Adipocyte (in vitro differentiated cells): ENCODE data around the gene PANX1.

ENCODE experiments used
- DNase-seq: peaks from one replicate; pipeline ENCODE4 v3.0.0-alpha.2; 2015; ENCODE audit warnings: low read depth
- H3K27me3 ChIP-seq: replicated peaks from 2 replicates; pipeline ENCODE4 v1.7.0; 2013; ENCODE audit warnings: mild to moderate bottlenecking, low read length, moderate library complexity; ENCODE audit not compliant: control insufficient read depth, insufficient read depth
- H3K36me3 ChIP-seq: 2 replicates; pipeline ENCODE4 v1.7.0; 2013; ENCODE audit warnings: low read length, mild to moderate bottlenecking, moderate library complexity; ENCODE audit not compliant: control insufficient read depth, insufficient read depth, severe bottlenecking
- H3K4me1 ChIP-seq: 2 replicates; pipeline ENCODE4 v1.7.0; 2013; ENCODE audit warnings: mild to moderate bottlenecking, low read length, moderate library complexity; ENCODE audit not compliant: control insufficient read depth, insufficient read depth
- H3K4me3 ChIP-seq: 2 replicates; pipeline ENCODE4 v1.7.0; 2013; ENCODE audit warnings: mild to moderate bottlenecking, low read length, moderate library complexity
- H3K9ac ChIP-seq: 2 replicates; pipeline ENCODE4 v1.7.0; 2013; ENCODE audit warnings: mild to moderate bottlenecking, low read length, moderate library complexity
- H3K9me3 ChIP-seq: 2 replicates; pipeline ENCODE4 v1.7.0; 2013; ENCODE audit warnings: mild to moderate bottlenecking, low read length, moderate library complexity; ENCODE audit not compliant: control insufficient read depth

The PANX1 gene

DNA sequence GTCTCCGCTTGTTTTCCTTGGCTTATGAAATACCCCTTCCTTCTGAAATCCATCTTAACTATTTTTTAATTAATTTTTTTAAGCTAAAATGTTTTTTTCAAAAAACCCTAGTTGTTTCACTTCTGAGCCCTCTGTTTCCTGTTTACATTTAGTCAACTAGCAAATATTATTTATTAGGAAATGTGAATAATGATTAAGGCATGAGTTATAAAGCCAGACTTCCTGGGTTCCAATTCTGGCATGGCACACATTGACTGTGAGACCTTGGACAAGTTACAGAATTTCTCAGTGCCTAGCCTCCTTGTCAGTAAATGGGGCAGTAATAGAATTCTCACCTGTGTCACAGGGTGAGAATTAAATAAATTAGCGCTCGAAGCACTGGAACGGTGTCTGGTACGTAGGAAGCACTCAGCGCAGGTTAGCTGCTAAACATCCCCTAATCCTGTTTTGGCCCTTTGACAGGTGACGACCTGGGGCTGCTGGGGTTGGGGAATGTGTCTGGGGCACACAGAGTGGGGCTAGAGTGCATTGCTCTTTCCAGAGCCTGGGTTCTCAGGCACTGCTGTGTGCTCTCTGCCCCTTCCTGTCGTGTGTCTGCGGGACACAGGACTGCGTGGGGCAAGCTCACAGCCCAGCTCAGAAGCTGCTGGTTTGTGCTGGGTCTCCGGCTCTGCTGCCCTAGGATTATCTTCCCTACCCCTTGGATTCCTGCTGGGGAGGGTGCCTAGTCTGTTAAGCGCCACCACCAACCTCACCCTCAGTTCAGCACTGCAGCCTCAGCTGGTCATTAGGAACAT is 13.1 kb downstream of the PANX1 start:
- no peaks in the 10 kb centered on the region for H3K36me3 ChIP-seq
- H3K9me3 ChIP-seq = no peaks in the 10 kb centered on the region
- no peaks in the 10 kb centered on the region for H3K27me3 ChIP-seq
- H3K4me3 ChIP-seq = no peak overlapping the region
- DNase-seq = no peak
- H3K9ac ChIP-seq = no peak overlapping the region
- peaks cover 54% of the 10 kb centered on the region for H3K4me1 ChIP-seq

DNA sequence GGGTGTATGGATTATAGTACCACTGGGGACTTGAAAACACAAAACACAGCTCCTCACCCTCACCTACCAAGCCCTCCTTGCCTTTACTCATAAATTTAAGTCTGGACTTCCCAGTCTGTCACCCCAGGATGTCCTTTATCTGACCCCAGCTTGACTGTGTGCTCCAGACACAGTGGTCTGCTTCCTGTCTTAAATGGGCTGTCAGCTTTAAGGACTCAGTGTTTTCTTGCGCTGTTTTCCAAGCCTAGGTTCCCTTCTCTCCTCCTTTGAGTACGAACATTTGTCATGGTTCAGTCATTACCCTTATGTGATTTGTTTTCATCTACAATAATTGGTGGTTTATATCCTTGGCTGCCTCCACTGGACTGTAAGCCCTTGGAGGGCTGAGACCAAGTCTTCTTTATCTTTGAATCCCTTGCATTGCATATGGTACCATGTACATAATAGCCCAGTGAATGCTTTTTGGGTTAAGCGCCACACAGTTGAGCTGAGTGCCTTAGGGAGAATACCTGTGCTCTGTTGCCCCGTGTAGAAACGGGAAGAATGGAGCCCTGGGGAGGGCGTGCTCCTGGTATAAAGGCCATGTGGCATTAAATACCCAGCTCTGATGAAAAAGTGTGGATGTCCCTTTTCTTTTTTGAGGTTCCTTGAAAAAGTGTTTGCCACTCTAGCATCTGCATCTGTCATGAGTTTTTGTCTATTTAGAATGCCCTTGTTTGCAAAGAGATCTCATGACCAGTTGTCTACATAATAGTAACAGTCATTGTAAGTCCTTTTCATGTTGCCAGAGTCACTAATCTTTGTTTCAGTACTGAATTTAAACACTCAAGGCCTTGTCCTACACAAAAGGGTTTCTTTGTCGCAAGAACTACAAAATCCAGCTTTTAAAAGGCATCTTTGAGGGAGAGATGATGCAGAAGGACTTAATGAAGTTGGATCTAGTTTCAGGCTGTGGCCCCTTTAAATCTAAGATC is 14.0 kb downstream of the PANX1 start:
- Histone ChIP-seq H3K4me3 (no peak overlapping the region), H3K27me3 (no peaks in the 10 kb centered on the region), H3K9me3 (no peaks in the 10 kb centered on the region), H3K9ac (no peak overlapping the region), H3K36me3 (no peaks in the 10 kb centered on the region), H3K4me1 (peaks cover 58% of the 10 kb centered on the region)
- no peak for DNase-seq

- peaks cover 71% of the 10 kb centered on the region for H3K4me1 ChIP-seq
- no peak overlapping the region for H3K4me3 ChIP-seq
- H3K27me3 ChIP-seq = no peaks in the 10 kb centered on the region
- no peak for DNase-seq
- H3K9ac ChIP-seq = no peak overlapping the region
- H3K9me3 ChIP-seq = no peaks in the 10 kb centered on the region
- H3K36me3 ChIP-seq = no peaks in the 10 kb centered on the region
Measured at GRCh38 chr11:94144216-94144615, 15.6 kb downstream of the PANX1 start.

DNA sequence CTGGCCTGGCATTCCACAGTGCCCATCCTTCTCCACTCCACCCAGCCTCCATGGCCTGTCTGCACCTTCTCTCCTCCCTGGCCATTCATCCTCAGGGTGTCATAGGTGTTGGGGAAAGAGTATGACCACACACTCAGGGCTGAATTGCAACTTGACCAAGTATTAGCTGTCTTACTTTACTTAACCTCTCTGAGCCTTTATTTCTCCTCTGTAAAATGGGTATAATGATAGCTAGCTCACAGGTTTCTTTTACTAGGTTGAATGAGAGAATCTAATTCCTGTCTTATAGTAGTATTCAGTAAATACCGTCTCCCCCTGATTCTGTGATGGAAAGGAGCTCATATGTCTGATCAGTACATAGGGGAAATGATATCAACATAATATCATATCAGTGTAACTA is 16.0 kb downstream of the PANX1 start:
- Histone ChIP-seq H3K9ac (no peak overlapping the region), H3K36me3 (no peaks in the 10 kb centered on the region), H3K4me3 (no peak overlapping the region), H3K27me3 (no peaks in the 10 kb centered on the region), H3K4me1 (peaks cover 75% of the 10 kb centered on the region), H3K9me3 (no peaks in the 10 kb centered on the region)
- no peak for DNase-seq

- H3K4me1 ChIP-seq = peaks cover 78% of the 10 kb centered on the region
- no peaks in the 10 kb centered on the region for H3K27me3 ChIP-seq
- peak overlapping the region; percentile 14 for H3K4me3 ChIP-seq
- no peak overlapping the region for H3K9ac ChIP-seq
- DNase-seq = no peak
- no peaks in the 10 kb centered on the region for H3K36me3 ChIP-seq
- no peaks in the 10 kb centered on the region for H3K9me3 ChIP-seq
Measured at GRCh38 chr11:94145431-94145830, 16.8 kb downstream of the PANX1 start.

DNA sequence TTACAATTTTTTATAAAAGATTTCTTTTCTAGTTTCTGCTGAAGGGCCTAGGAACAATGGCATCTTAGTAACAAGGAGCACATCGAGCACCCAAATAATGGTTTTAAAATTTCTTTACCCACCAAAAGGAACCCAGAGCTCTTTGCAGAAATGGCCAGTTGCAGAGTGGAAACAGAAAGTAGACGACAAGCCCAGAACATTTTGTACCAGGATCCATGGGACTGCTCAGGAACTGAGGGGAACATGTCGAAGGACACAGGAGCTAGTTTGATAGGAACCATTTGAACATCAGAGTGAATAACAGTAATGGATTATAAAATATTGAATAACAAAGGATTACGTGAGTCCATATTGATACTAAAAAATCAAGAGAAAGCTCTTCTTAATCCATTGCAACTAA is 17.3 kb downstream of the PANX1 start:
- Histone ChIP-seq H3K9me3 (no peaks in the 10 kb centered on the region), H3K27me3 (no peaks in the 10 kb centered on the region), H3K4me3 (peak overlapping the region; percentile 14), H3K4me1 (peaks cover 81% of the 10 kb centered on the region), H3K36me3 (no peaks in the 10 kb centered on the region), H3K9ac (no peak overlapping the region)
- no peak for DNase-seq

- Histone ChIP-seq H3K27me3 (no peaks in the 10 kb centered on the region), H3K9me3 (no peaks in the 10 kb centered on the region), H3K4me1 (peaks cover 92% of the 10 kb centered on the region), H3K9ac (no peak overlapping the region), H3K36me3 (no peaks in the 10 kb centered on the region), H3K4me3 (no peak overlapping the region)
- DNase-seq = no peak
Measured at GRCh38 chr11:94147433-94147845, 18.8 kb downstream of the PANX1 start.

DNA sequence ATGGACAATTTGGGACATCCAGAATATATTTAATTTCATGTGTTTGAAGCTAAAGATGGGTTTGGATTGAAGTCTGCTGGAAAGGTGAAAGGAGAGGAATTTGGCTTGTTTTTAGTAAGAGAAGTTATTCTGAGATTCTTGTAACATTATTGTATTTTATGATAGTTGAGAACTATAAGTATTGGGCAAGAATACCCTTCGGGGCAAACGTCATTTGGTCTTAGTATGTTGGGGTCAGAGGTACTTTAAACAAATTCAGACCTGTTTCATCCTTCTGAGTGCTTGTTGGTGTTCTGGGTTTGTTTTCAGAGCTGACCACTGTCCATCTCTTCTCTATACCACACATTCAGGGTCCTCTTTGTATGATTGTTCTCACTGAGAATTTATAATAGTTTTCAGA is 19.5 kb downstream of the PANX1 start:
- no peak overlapping the region for H3K9ac ChIP-seq
- H3K4me3 ChIP-seq = no peak overlapping the region
- no peaks in the 10 kb centered on the region for H3K9me3 ChIP-seq
- peak; percentile 33 for DNase-seq
- peaks cover 96% of the 10 kb centered on the region for H3K4me1 ChIP-seq
- no peaks in the 10 kb centered on the region for H3K36me3 ChIP-seq
- no peaks in the 10 kb centered on the region for H3K27me3 ChIP-seq

DNA sequence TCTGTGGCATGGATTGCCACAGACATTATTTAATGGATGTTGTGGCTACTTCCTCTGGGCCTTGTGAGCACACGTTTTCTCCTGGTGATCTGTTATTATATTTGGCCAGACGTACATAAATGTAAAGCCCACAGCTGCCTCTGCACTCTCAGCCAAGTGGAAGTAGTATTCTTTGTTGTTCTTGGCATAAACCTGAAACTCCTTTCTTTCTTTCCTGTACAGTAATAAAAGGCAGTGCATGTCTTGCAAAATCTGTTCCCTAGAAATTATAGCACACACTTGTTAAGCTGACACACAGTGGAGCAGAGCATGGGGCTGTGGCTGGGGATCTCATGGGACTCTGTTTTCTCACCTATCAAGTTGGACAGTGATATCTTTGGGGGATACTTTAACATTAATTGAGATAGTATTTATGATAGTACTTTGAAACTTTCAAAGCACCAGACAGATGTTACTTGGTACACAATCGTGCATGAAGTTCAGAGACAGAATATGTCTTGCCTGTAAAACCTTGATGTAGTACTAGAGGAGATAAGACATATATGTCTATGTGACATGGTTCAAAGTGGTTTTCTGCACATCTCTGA is 20.9 kb downstream of the PANX1 start:
- DNase-seq = peak; percentile 80

GRCh38 chr11:94150056-94150455 is 21.4 kb downstream of the PANX1 start:
- no peak for DNase-seq
- Histone ChIP-seq H3K9me3 (no peaks in the 10 kb centered on the region), H3K4me1 (peaks cover 87% of the 10 kb centered on the region), H3K4me3 (no peak overlapping the region), H3K36me3 (peaks cover 5% of the 10 kb centered on the region), H3K9ac (no peak overlapping the region), H3K27me3 (no peaks in the 10 kb centered on the region)

More for the DNA sequence above, 20.9 kb downstream of the PANX1 start:
- peaks cover 5% of the 10 kb centered on the region for H3K36me3 ChIP-seq
- H3K27me3 ChIP-seq = no peaks in the 10 kb centered on the region
- no peak overlapping the region for H3K9ac ChIP-seq
- no peak overlapping the region for H3K4me3 ChIP-seq
- no peaks in the 10 kb centered on the region for H3K9me3 ChIP-seq
- H3K4me1 ChIP-seq = peaks cover 90% of the 10 kb centered on the region
